GM19238 (cell line): ENCODE results near the gene PLBD1.

Experiments used
- DNase-seq: peaks from one replicate; pipeline ENCODE4 v3.0.0; 2011; ENCODE audit warnings: low spot score; ENCODE audit not compliant: insufficient read length

Gene PLBD1

DNA sequence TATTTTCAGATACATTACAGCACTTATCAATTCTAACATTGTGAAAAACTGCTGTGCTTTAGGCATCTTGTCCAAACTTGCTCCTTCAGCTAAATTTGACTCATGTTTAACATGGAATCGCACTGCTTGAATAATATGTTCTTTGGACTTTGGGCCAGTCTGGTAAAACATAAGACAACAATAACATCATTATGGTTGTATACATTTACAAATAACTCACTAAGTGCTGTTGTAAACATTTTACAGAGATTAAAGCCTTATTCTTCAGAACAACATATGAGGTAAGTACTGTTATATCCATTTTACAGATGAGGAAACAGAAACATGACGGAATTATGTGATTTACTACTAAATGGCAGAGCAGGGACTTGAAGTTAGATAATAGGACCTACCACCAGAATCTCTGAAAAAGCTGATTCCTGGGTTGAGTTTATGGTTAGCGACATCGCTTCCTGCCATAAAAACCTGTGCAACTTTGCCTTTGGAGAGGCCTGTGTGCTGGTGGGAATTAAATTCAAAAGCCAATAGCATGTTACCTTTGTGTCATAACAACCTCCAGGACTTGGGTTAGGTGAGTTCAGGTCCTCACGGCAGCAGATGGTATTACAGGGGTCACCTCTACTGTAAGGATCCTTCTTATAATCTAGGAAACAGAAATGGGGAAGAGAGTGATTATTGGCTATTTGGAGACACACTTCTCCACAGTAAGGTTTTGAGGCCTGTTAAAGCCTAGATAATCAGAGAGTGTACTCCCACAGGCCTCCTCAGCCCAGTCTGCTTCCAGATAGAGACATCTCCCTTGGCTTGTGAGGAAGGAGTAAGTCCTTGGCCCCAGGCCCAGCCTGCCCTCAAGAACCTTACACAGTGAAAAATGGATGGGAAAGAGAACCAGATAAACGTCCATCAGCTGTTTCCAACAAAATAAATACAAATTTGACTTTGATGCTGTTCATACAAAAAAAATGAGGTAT lies 61.8 kb downstream of the PLBD1 start:
- no peak for DNase-seq

- DNase-seq, result no peak
Observed at GRCh38 chr12:14495326-14495725, 72.4 kb downstream of the PLBD1 start.

GRCh38 chr12:14482886-14483285 lies 84.8 kb downstream of the PLBD1 start:
- no peak for DNase-seq

DNA sequence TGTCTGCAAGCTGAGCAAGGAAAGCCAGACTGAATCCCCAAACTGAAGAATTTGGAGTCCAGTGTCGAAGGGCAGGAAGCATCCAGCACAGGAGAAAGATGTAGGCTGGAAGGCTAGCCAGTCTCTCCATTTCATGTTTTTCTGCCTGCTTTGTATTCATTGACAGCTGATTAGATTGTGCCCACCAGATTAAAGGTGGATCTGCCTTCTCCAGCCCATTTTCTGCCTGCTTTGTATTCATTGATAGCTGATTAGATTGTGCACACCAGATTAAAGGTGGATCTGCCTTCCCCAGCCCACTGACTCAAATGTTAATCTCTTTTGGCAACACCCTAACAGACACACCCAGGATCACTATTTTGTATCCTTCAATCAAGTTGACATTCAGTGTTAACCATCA lies 85.3 kb downstream of the PLBD1 start:
- DNase-seq, result no peak

DNA sequence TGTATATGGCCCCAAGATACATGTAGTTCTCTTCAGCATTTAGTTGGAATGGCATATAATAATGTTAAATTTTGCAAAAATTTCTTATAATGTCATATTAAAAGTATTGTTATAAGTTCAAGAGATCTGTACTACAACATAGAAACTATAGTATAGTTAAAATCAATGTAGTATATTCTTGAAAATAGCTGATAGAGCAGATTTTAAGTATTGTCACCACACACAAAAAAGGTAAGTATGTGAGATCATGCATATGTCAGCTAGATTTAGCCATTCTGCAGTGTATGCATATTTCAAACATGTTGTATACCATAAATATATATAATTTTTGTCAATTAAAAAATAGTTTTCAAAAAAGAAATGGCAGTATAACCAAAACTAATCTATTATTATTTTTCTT lies 86.5 kb downstream of the PLBD1 start:
- no peak for DNase-seq

GRCh38 chr12:14479004-14479403 lies 88.7 kb downstream of the PLBD1 start:
- DNase-seq, result no peak

DNA sequence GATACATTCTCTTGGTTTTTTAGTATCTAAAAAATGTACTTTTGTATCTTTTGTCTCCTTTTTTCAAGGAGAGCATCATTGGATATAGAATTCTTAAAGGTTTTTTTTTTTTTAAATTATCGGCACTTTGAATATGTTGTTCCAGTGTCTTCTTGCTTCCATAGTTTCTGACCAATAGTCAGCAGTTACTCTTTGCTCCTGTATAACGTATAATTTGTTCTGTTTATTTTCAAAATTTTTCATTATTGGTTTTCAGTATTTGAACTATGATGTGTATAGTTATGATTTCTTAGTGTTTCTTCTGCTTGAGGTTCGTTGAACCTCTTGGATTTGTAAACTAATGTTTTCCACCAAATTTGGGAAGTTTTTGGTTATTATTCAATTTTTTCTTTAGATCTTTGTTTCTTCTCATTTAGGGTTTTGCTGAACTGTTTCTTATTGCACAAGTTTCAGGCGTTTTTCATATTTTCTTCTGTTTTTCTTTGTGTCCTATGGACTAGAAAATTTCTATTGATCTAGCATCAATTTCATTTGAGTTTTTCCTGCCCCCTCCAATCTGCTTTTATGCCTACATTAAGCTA lies 93.9 kb downstream of the PLBD1 start:
- no peak for DNase-seq

DNA sequence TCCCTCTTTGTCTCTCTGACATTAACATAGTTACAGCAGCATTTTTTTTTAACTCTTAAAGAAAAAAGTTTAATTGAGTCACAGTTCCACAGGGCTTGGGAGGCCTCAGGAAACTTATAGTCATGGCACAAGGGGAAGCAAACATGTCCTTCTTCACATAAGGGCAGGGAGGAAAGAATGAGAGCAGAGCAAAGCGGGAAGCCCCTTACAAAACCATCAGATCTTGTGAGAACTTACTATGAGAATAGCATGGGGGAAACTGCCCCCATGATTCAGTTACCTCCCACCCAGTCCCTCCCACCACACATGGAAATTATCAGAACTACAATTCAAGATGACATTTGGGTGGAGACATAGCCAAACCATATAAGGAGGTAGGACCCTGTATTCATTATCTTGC lies 96.2 kb downstream of the PLBD1 start:
- no peak for DNase-seq

GRCh38 chr12:14460212-14460841 lies 107.4 kb downstream of the PLBD1 start:
- DNase-seq, result no peak

- DNase-seq, result peak; percentile 9
Observed at GRCh38 chr12:14454098-14454907, 113.4 kb downstream of the PLBD1 start.
